Transverse colon (tissue), 4 donors: ENCODE measurements around the gene VCP.

Experiments
- EP300 ChIP-seq: sonication (generic); formaldehyde crosslinking; IDR thresholded peaks from one replicate; pipeline ENCODE4 v1.6.1; 2017; ENCODE audit warnings: antibody characterized with exemption, low read depth
- POLR2A ChIP-seq: fragments of 450-650 bp; IDR thresholded peaks from one replicate; pipeline ENCODE4 v1.6.1; 2016; ENCODE audit warnings: antibody characterized with exemption, mild to moderate bottlenecking, moderate library complexity
- POLR2AphosphoS5 ChIP-seq, 3 donors: sonication (generic); formaldehyde crosslinking; IDR thresholded peaks; one replicate each; pipeline ENCODE4 v1.6.1; 2016; ENCODE audit warnings: antibody characterized with exemption in 3 of 3
- TF ChIP-seq, protein P1 (sequence below), 5 experiments: fragments of 200-600 bp in 3 of 5; fragments of 450-650 bp in 2 of 5; sonication (generic) in 3 of 5; IDR thresholded peaks; 1 replicate in 2 of 5; 2 replicates in 3 of 5; pipeline ENCODE4 v1.5.1; 2016 to 2017; ENCODE audit warnings: antibody characterized with exemption in 5 of 5, inconsistent platforms in 3 of 5, mild to moderate bottlenecking in 2 of 5, moderate library complexity in 1 of 5

DNA sequence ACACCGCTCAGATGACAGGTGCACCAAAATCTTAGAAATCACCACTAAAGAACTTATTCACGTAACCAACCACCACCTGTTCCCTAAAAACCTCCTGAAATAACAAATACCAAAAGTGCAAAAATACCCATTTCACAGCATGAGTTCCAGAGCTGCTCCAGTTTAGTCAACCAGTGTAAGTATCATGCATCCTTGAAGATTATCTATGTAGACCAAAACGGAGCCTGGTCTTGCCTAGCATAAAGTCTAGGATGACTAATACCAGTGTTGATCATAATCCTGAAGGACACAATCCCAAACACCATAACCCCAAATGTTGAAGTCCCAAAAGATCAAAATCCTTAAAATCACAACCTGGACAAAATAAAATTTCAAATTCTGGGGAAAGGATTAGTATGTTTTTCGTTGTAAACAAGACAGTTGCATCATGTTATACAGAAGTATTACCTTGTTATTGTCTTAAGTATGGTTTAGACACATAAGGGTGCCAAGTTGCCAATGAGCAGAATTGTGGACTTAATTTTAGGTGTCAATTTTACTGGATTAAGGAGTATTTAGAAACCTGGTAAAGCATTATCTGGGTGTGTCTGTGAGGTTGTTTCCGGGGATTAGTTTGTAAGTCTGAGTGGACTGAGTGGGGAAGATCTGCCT lies 18.1 kb downstream of the VCP start:
- TF ChIP-seq EP300, result no peak
- TF ChIP-seq POLR2A, result no peak
- TF ChIP-seq, protein P1, sequence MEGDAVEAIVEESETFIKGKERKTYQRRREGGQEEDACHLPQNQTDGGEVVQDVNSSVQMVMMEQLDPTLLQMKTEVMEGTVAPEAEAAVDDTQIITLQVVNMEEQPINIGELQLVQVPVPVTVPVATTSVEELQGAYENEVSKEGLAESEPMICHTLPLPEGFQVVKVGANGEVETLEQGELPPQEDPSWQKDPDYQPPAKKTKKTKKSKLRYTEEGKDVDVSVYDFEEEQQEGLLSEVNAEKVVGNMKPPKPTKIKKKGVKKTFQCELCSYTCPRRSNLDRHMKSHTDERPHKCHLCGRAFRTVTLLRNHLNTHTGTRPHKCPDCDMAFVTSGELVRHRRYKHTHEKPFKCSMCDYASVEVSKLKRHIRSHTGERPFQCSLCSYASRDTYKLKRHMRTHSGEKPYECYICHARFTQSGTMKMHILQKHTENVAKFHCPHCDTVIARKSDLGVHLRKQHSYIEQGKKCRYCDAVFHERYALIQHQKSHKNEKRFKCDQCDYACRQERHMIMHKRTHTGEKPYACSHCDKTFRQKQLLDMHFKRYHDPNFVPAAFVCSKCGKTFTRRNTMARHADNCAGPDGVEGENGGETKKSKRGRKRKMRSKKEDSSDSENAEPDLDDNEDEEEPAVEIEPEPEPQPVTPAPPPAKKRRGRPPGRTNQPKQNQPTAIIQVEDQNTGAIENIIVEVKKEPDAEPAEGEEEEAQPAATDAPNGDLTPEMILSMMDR (IDR thresholded peaks at IDR 0.05), result no peak
- TF ChIP-seq POLR2AphosphoS5 (IDR thresholded peaks at IDR 0.05), result no peak
